DND-41 (cell line): ENCODE data around the gene SELENOH.

Experiments
- ATAC-seq: fragments of 200-7000 bp; cut with Tn5 transposase; 3 replicates; pipeline ENCODE4 v1.9.1; 2021; ENCODE audit warnings: low read depth; ENCODE audit not compliant: insufficient read depth
- DNase-seq: peaks from one replicate; pipeline ENCODE4 v3.0.0-alpha.2; 2020
- H2AFZ ChIP-seq: 2 replicates; pipeline ENCODE4 v1.6.0; 2012; ENCODE audit warnings: low read depth, low read length
- H3K27ac ChIP-seq: 2 replicates; pipeline ENCODE4 v1.5.1; 2012; ENCODE audit warnings: low read length, inconsistent platforms
- H3K27me3 ChIP-seq: fragments of 200-600 bp; sonication (generic); 2 replicates; pipeline ENCODE4 v1.6.0; 2012; ENCODE audit warnings: low read length, mild to moderate bottlenecking, inconsistent platforms; ENCODE audit not compliant: insufficient read depth, poor library complexity
- H3K36me3 ChIP-seq: 2 replicates; pipeline ENCODE4 v1.5.1; 2012; ENCODE audit warnings: low read length, inconsistent platforms; ENCODE audit not compliant: insufficient read depth
- H3K4me1 ChIP-seq: 2 replicates; pipeline ENCODE4 v1.5.1; 2012; ENCODE audit warnings: mild to moderate bottlenecking, low read length; ENCODE audit not compliant: insufficient read depth
- H3K4me2 ChIP-seq: 2 replicates; pipeline ENCODE4 v1.6.0; 2012; ENCODE audit warnings: mild to moderate bottlenecking, moderate library complexity, low read length, inconsistent platforms; ENCODE audit not compliant: insufficient read depth
- H3K4me3 ChIP-seq, 2 experiments: fragments of 200-600 bp in 1 of 2; shearing (Covaris generic) in 1 of 2; 2 replicates each; pipeline ENCODE4 v1.5.1; 2012 to 2016; ENCODE audit warnings: inconsistent platforms in 2 of 2, low read length in 2 of 2, mild to moderate bottlenecking in 2 of 2, low read depth in 1 of 2, moderate library complexity in 1 of 2
- H3K79me2 ChIP-seq: 2 replicates; pipeline ENCODE4 v1.6.0; 2012; ENCODE audit warnings: low read length, inconsistent platforms; ENCODE audit not compliant: insufficient read depth
- H3K9ac ChIP-seq: 2 replicates; pipeline ENCODE4 v1.6.0; 2012; ENCODE audit warnings: low read depth, mild to moderate bottlenecking, inconsistent platforms, low read length, moderate library complexity
- H3K9me3 ChIP-seq: 2 replicates; pipeline ENCODE4 v1.5.1; 2012; ENCODE audit warnings: low read length, moderate library complexity, mild to moderate bottlenecking, inconsistent platforms; ENCODE audit not compliant: insufficient read depth, severe bottlenecking
- H4K20me1 ChIP-seq: 2 replicates; pipeline ENCODE4 v1.6.0; 2012; ENCODE audit warnings: low read length; ENCODE audit not compliant: insufficient read depth
- EZH2 ChIP-seq: IDR thresholded peaks from 3 replicates; pipeline ENCODE4 v1.6.1; 2012; ENCODE audit warnings: borderline replicate concordance, low read depth, mild to moderate bottlenecking, moderate library complexity, low read length, inconsistent platforms; ENCODE audit not compliant: severe bottlenecking
- TF ChIP-seq, protein P1 (sequence below): IDR thresholded peaks from 2 replicates; pipeline ENCODE4 v1.5.1; 2012; ENCODE audit warnings: borderline replicate concordance, low read length, moderate library complexity, mild to moderate bottlenecking; ENCODE audit not compliant: poor library complexity, severe bottlenecking; ENCODE audit errors: extremely low read depth

The SELENOH gene

DNA sequence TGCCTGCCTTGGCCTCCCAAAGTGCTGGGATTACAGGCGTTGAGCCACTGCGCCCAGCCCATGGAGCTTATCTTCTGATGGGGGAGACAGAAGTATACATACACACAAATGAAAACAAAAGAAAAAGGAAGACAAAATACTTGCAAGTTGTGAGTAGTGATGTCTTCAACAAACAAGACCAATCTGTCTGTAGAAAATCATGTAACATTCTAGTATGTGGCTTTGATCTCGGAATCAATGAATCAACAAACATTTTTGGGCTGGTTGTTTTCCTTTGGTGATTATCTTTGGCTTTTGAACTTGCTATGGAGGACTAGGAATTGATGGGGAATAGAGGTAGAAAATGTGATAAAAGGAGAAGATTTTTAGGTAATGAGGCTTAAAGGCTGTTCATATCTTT lies 16.9 kb downstream of the SELENOH start:
- H3K4me1 ChIP-seq = no peaks in the 10 kb centered on the region
- H3K9me3 ChIP-seq = no peaks in the 10 kb centered on the region
- no peak overlapping the region for H3K4me2 ChIP-seq
- no peaks in the 10 kb centered on the region for H3K36me3 ChIP-seq
- no peak overlapping the region for H3K27ac ChIP-seq
- no peaks in the 10 kb centered on the region for H4K20me1 ChIP-seq
- no peaks in the 10 kb centered on the region for H3K27me3 ChIP-seq
- H3K79me2 ChIP-seq = peaks cover 14% of the 10 kb centered on the region
- no peak overlapping the region for H3K4me3 ChIP-seq
- no peak for DNase-seq
- no peak overlapping the region for H2AFZ ChIP-seq
- no peak overlapping the region for H3K9ac ChIP-seq
- no peak for ATAC-seq
- no peak for TF ChIP-seq EZH2
- TF ChIP-seq, protein P1, sequence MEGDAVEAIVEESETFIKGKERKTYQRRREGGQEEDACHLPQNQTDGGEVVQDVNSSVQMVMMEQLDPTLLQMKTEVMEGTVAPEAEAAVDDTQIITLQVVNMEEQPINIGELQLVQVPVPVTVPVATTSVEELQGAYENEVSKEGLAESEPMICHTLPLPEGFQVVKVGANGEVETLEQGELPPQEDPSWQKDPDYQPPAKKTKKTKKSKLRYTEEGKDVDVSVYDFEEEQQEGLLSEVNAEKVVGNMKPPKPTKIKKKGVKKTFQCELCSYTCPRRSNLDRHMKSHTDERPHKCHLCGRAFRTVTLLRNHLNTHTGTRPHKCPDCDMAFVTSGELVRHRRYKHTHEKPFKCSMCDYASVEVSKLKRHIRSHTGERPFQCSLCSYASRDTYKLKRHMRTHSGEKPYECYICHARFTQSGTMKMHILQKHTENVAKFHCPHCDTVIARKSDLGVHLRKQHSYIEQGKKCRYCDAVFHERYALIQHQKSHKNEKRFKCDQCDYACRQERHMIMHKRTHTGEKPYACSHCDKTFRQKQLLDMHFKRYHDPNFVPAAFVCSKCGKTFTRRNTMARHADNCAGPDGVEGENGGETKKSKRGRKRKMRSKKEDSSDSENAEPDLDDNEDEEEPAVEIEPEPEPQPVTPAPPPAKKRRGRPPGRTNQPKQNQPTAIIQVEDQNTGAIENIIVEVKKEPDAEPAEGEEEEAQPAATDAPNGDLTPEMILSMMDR = no peak

DNA sequence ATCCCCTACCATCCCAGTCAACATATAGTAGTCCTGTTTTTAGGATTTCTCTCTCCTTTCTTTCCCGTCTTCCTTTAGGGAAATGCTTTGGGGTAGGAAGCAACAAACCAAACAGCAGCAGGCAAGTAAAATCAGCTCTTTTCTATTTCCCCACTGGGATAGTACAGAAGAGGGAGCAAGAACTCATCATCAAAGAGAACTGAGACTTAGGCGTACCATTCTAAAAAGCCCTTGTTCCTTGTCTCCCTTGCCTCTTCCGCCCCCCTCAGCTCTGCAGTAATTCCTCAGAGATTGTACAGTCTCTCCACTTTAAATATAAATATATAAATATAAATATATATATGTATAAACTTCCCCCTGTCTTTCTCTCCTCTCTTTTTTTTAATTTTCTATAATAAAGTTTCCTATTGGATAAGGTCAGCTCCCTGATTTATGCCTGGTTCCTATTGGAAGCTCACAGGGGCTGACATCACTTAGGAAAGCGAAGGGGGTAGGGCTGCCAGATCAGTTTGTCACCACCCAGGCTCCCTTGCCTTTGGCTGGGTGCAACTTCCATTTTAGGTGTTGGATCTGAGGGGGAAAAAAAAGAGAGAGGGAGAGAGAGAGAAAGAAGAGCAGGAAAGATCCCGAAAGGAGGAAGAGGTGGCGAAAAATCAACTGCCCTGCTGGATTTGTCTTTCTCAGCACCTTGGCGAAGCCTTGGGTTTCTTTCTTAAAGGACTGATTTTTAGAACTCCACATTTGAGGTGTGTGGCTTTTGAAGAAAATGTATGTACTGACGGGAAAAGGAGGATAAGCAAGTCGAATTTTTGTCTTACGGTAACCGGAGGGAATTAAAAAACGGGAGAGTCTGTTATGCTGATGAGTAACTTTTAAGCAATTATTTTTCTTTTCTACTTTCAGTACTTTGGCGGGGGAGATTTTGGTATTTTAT lies 20.3 kb downstream of the SELENOH start, which contains the start of gene CTNND1:
TSS of gene CTNND1 (plus strand) at position 502 of the 934 bp plus-strand sequence. CDS start 29,677 bp downstream, outside the sequence.
- Histone ChIP-seq H3K4me2 (peak within 1 kb of the TSS; percentile 57; the same call in 1 of the 2 replicates), H3K36me3 (no peaks in the 10 kb centered on the region), H3K4me1 (peaks cover 11% of the 10 kb centered on the region; the same call in 1 of the 2 replicates), H4K20me1 (no peaks in the 10 kb centered on the region), H2AFZ (peak within 1 kb of the TSS; percentile 59), H3K4me3 (peak within 1 kb of the TSS; percentile 27 to 53; a peak in 3 of 4 replicates), H3K27ac (peak within 1 kb of the TSS; percentile 70), H3K9me3 (no peaks in the 10 kb centered on the region), H3K79me2 (peaks cover 45% of the 10 kb centered on the region), H3K27me3 (no peaks in the 10 kb centered on the region), H3K9ac (peak within 1 kb of the TSS; percentile 54)
- TF ChIP-seq, protein P1 = no peak
- peak; percentile 62 for DNase-seq
- peak; percentile 89 for ATAC-seq

DNA sequence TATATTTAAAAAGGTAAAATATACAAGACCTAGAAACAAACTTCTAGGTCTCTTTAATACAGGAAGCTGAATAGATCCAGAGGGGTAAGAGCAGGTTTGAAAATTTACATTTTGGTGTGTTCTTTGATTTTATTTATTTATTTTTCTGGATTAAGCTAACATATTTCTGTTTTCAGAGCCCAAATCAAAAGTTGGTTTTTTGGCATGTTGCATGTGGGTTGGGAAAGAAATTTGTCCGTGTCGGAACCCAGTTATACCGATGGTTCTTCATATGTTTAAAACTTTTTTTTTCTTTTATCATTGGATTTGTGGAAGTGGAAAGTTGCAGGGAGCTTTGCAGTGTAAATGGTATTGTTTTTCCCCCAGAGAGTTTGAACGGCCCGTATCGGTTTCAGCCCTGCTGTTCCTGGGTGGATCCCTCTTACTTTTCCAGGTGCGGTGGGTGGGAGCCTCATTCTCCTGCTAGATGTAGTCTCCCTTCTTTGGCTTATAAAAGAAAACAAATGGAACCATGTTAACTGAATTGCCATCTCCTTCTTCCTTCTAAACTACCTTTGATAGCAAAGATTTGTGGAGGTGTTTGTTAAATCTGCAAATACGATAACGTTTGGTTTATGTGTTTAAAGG lies 21.1 kb downstream of the SELENOH start:
- Histone ChIP-seq H3K9me3 (no peaks in the 10 kb centered on the region), H3K27me3 (no peaks in the 10 kb centered on the region), H3K36me3 (no peaks in the 10 kb centered on the region), H4K20me1 (no peaks in the 10 kb centered on the region), H3K4me1 (peaks cover 11% of the 10 kb centered on the region; the same call in 1 of the 2 replicates), H3K79me2 (peaks cover 51% of the 10 kb centered on the region), H3K4me3 (peak overlapping the region; percentile 27 to 53; a peak in 3 of 4 replicates), H3K9ac (peak overlapping the region; percentile 54), H3K27ac (peak overlapping the region; percentile 6; the same call in 1 of the 2 replicates), H3K4me2 (peak overlapping the region; percentile 57; the same call in 1 of the 2 replicates), H2AFZ (0 out of 2 replicates have a peak overlapping the region, but pooled peaks have one; percentile 41)
- no peak for ATAC-seq
- TF ChIP-seq, protein P1 = no peak
- no peak for TF ChIP-seq EZH2
- DNase-seq = no peak
